Activated CD4-positive, alpha-beta memory T cell treated with anti-CD3 and anti-CD28 coated beads for 36 hours (primary cell): ENCODE results near the gene NISCH. TPM values are rescaled to one million over a fixed set of nuclear protein-coding genes. Genes with fewer than 3 reads are reported as not detected.

Experiments
- CTCF ChIA-PET: fragments of 350-600 bp; sonication (Branson Sonifier 250); formaldehyde crosslinking; loops from one replicate; lab custom pipeline; 2021; ENCODE audit warnings: antibody characterized with exemption, inconsistent platforms; lab: Charles Lee
- POLR2A ChIA-PET: fragments of 350-600 bp; sonication (Branson Sonifier 250); formaldehyde crosslinking; loops from one replicate; lab custom pipeline; 2021; ENCODE audit warnings: antibody characterized with exemption; lab: Charles Lee
- DNase-seq: peaks from one replicate; pipeline ENCODE4 v3.0.0-alpha.2; 2020
- H3K27ac Mint-ChIP-seq: one replicate; pipeline ENCODE4 v1.8.0; 2021; ENCODE audit warnings: mixed read lengths
- H3K27me3 Mint-ChIP-seq: one replicate; pipeline ENCODE4 v1.8.0; 2021; ENCODE audit warnings: mixed read lengths
- H3K36me3 Mint-ChIP-seq: one replicate; pipeline ENCODE4 v1.8.0; 2021; ENCODE audit warnings: mixed read lengths
- H3K4me1 Mint-ChIP-seq: one replicate; pipeline ENCODE4 v1.8.0; 2021; ENCODE audit warnings: low read depth, mixed read lengths
- H3K4me3 Mint-ChIP-seq: one replicate; pipeline ENCODE4 v1.8.0; 2021; ENCODE audit warnings: mild to moderate bottlenecking, mixed read lengths
- H3K9me3 Mint-ChIP-seq: one replicate; pipeline ENCODE4 v1.8.0; 2021; ENCODE audit warnings: mixed read lengths
- intact Hi-C: fragments of 100-400 bp; cut with micrococcal nuclease; formaldehyde crosslinking; loops from one replicate; pipeline ENCODE4 v1.15.1; 2023
- total RNA-seq, 2 experiments: library from RNA; stranded (reverse); gene quantifications; one replicate each; pipeline ENCODE4 v1.2.3, GENCODE V29; 2021

NISCH gene
- total RNA-seq, 2 experiments from 2014 or later, result 50.8 to 60.2 TPM

DNA sequence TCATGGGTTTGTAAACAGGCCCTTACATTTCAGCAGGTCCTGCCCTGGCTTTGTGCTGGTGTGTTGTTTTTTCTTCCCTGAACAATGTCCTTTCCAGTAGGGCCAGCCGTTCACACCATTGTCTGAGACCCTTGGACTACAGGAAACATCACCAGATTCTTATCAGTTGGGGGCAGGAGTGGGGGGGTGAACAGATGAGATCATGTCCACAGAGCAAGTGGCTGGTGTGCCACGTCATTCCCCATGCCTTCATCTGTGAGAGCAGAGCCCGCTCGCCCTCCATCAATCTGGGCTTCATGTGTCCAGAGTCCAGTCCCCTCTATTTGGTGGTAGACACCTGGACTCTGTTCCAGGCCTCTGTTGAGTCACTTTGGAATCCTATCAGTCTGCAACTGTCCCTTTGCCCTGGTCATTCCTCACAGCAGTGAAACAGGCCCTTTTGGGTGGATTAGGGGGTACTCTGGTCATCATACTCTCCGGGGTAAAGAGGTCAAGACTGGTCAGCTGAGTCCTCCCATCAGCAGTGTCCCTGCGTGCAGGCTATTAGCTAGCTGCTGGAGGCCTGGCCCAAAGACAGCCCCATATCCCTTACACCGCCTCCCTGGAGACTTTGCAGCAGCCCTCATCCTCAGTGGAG lies 25.5 kb upstream of the NISCH start:
- no peaks in the 10 kb centered on the region for H3K9me3 Mint-ChIP-seq
- no peaks in the 10 kb centered on the region for H3K36me3 Mint-ChIP-seq
- DNase-seq, result no peak
- H3K27ac Mint-ChIP-seq, result no peak overlapping the region
- ChIA-PET CTCF (interaction anchor here (0.7 to 10.7 kb wide), 5 partner anchors 10 to 22 kb away, joined by 3 to 172 read pairs (median 19); partner anchors contain the start of gene SEMA3G), POLR2A (no interaction called here)
- peaks cover 3% of the 10 kb centered on the region for H3K4me1 Mint-ChIP-seq
- intact Hi-C loops, result no loop called here
- H3K27me3 Mint-ChIP-seq, result no peaks in the 10 kb centered on the region
- H3K4me3 Mint-ChIP-seq, result no peak overlapping the region

DNA sequence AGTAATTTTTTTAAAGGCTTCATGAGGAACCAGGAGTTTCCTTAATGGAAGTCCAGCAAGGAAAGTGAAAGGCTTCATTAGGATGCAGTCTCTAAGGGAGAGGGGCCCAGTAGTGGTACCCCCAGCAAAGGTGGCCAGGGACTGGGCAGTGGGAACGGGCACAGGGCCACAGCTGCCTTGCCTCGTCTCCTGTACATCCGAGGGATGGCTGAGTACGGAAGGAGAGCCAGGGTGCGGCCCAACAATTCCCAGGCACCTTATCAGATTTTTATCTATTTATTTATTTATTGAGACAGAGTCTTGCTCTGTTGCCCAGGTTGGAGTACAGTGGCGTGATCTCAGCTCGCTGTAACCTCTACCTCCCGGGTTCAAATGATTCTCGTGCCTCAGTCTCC lies 25.0 kb upstream of the NISCH start:
- Mint-ChIP-seq H3K27me3 (no peaks in the 10 kb centered on the region), H3K4me3 (no peak overlapping the region), H3K9me3 (no peaks in the 10 kb centered on the region), H3K27ac (no peak overlapping the region), H3K36me3 (no peaks in the 10 kb centered on the region), H3K4me1 (peaks cover 3% of the 10 kb centered on the region)
- intact Hi-C loops, result no loop called here
- ChIA-PET CTCF (interaction anchor here (3.8 to 10.7 kb wide), 2 partner anchors 15 to 18 kb away, joined by 25 to 172 read pairs; partner anchors contain the start of gene SEMA3G), POLR2A (no interaction called here)
- DNase-seq, result no peak

DNA sequence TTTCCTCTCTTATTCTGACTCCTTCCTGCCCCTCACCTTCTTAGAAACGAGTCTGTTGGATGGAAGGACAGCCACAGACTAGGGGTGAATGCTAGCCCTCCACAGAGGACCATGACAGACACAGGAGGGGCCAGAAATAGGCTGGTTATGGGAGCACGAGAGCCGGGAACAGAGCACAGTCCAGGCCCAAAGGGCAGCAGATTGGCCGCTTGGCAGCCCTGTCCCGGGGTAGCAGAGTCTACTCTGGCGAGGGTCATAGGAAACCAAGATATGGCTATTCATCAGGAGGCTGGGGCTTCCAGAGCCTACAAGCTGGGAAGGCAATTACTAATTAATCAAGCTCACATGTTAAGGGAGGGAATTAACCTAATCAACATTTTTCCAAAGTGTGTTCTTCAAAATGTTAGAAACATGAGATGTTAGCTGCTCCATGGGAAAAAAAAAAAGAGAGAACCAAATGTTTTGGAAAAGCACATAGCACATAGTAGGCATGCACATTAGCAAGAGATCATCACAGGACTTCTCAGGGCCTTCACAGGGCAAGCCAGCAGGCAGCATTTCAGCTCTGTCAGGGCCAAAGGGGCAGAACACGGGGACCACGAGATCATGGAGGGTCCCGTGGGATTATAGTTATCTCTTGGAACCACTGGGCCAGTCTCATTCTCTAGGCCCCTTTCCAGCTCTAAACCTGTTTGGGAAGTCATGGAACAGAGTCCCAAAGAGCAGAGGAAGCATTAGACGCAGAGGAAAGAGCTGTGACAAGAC lies 23.8 kb upstream of the NISCH start:
- H3K4me3 Mint-ChIP-seq, result no peak overlapping the region
- peaks cover 3% of the 10 kb centered on the region for H3K4me1 Mint-ChIP-seq
- H3K27ac Mint-ChIP-seq, result peak overlapping the region; percentile 4

DNA sequence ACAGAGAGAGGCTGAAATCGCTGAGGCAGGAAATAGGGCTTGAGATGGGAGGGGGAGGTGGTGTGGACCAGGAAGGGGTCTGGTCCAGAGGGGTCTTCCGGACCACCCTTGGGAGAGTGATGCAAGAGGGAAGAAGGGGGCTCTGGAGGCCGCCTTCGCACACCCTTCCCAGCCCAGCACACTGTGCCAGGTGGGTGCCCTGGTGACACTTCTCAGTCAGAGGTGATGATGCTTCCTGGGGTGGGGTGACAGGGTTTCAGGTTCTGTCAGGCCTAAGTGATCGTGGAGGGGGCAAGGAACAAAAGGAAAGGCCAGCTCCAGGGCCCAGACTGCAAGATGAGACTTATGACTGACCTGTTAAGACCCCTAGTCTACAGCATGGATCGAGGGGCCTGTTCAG lies 23.2 kb upstream of the NISCH start:
- intact Hi-C loops, result no loop called here
- ChIA-PET POLR2A (no interaction called here), CTCF (interaction anchor here (0.5 to 10.7 kb wide), 3 partner anchors 13 to 326 kb away, joined by 3 to 172 read pairs (median 25); partner anchors contain the start of gene SEMA3G)
- no peak overlapping the region for H3K4me3 Mint-ChIP-seq
- H3K36me3 Mint-ChIP-seq, result no peaks in the 10 kb centered on the region
- H3K9me3 Mint-ChIP-seq, result no peaks in the 10 kb centered on the region
- peaks cover 3% of the 10 kb centered on the region for H3K4me1 Mint-ChIP-seq
- DNase-seq, result no peak
- no peaks in the 10 kb centered on the region for H3K27me3 Mint-ChIP-seq
- peak overlapping the region; percentile 4 for H3K27ac Mint-ChIP-seq

More for the DNA sequence above, 23.8 kb upstream of the NISCH start:
- Mint-ChIP-seq H3K9me3 (no peaks in the 10 kb centered on the region), H3K36me3 (no peaks in the 10 kb centered on the region), H3K27me3 (no peaks in the 10 kb centered on the region)
- intact Hi-C loops, result no loop called here
- DNase-seq, result no peak
- POLR2A ChIA-PET, result no interaction called here
- CTCF ChIA-PET, result interaction anchor here (0.5 to 10.7 kb wide), 4 partner anchors 14 to 327 kb away, joined by 3 to 172 read pairs (median 14); partner anchors contain the start of genes SEMA3G and TNNC1

DNA sequence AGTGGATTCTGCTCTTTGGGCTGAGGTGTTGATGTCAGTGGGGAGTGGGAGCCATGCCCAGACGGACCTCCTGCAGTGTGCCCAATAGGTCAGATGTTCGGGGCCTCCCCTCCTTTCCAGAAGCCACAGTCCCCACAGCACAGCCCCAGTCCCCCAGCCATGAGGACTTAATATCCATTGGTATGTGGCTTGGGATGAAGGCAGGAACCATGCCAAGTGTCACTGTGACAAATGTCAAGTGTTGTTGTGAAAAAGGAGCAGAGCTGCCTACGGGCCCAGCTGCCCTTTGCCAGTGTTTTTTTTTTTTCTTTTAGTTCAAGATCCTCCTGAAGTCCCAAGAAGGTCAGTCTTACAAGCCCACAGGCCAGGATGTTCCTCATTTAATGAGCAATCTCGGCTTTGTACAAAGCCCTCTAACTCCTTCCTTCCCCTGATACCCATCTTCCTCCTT lies 22.7 kb upstream of the NISCH start:
- no peaks in the 10 kb centered on the region for H3K9me3 Mint-ChIP-seq
- H3K4me3 Mint-ChIP-seq, result no peak overlapping the region
- intact Hi-C loops, result no loop called here
- peaks cover 3% of the 10 kb centered on the region for H3K4me1 Mint-ChIP-seq
- no peaks in the 10 kb centered on the region for H3K27me3 Mint-ChIP-seq
- no peaks in the 10 kb centered on the region for H3K36me3 Mint-ChIP-seq
- no peak for DNase-seq
- CTCF ChIA-PET, result interaction anchor here (1.2 to 10.7 kb wide), 4 partner anchors 8 to 20 kb away, joined by 3 to 172 read pairs (median 14); partner anchors contain the start of gene SEMA3G
- no peak overlapping the region for H3K27ac Mint-ChIP-seq
- POLR2A ChIA-PET, result no interaction called here

DNA sequence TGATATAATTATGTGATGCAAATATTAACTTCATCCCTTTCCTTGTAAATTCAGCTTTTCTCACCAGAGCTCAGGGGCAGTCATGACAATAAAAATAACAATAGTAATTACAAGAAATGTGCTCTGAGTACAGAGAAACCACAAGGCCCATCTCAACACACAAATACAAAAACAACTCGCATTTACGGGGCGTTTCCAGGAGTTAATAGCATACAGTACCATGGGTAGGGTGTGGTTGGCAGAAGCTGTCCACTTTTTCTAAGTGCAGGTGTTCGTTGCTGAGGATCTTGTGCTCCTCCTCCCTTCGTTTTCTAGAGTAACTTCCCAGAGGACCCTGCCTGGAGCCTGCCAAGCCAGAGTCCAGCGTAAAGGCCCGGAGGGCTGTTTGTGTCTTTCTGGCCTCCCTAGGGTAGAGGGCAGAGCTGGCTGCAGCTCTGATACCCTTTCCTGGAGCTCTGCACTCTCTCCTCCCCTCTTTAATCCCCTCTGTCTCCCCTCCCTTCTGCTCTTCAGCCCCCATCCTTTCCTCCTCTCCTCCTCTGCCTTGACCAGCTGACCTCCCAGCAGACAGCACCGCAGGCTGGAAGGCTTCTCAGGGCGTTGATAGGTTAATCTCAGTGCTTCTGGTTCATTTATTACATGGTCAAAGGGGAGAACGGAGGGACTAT lies 21.9 kb upstream of the NISCH start:
- no peaks in the 10 kb centered on the region for H3K27me3 Mint-ChIP-seq
- no peaks in the 10 kb centered on the region for H3K9me3 Mint-ChIP-seq
- no peak overlapping the region for H3K27ac Mint-ChIP-seq
- peaks cover 3% of the 10 kb centered on the region for H3K4me1 Mint-ChIP-seq
- CTCF ChIA-PET, result interaction anchor here (1.2 to 10.7 kb wide), 4 partner anchors 9 to 21 kb away, joined by 3 to 172 read pairs (median 14); partner anchors contain the start of gene SEMA3G
- H3K4me3 Mint-ChIP-seq, result no peak overlapping the region
- no peaks in the 10 kb centered on the region for H3K36me3 Mint-ChIP-seq
- POLR2A ChIA-PET, result no interaction called here
- DNase-seq, result no peak
- intact Hi-C loops, result no loop called here

DNA sequence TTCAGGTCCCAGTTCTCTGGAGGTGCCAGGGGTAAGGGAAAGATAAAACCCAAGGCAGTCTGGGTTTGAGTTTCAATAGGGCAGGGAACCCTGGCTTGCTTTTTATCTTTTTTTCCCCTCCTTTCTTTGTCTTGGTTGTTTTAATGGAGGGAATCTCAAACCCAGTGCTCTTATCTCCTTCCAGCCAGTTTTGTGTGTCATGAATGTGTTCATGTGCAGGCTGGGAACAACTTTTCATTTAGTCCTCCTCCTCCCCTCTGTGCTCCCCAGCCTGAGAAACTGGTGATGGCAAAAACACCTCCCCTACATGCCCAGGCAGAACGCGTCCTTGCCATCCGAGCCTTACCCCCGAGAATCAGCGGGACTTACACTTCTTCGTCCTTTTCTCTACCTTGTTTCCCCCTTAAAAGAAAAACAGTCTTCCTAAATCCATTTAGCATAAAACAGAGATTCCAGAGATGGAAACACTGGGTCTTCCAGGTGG lies 21.4 kb upstream of the NISCH start:
- no peak overlapping the region for H3K4me3 Mint-ChIP-seq
- H3K27ac Mint-ChIP-seq, result no peak overlapping the region
- peaks cover 3% of the 10 kb centered on the region for H3K4me1 Mint-ChIP-seq
- CTCF ChIA-PET, result interaction anchor here (1.3 to 10.7 kb wide), 2 partner anchors 12 to 13 kb away, joined by 3 to 172 read pairs; partner anchors contain the start of gene SEMA3G
- H3K36me3 Mint-ChIP-seq, result no peaks in the 10 kb centered on the region
- no peaks in the 10 kb centered on the region for H3K27me3 Mint-ChIP-seq
- no peaks in the 10 kb centered on the region for H3K9me3 Mint-ChIP-seq
- POLR2A ChIA-PET, result no interaction called here
- intact Hi-C loops, result no loop called here
- DNase-seq, result no peak

DNA sequence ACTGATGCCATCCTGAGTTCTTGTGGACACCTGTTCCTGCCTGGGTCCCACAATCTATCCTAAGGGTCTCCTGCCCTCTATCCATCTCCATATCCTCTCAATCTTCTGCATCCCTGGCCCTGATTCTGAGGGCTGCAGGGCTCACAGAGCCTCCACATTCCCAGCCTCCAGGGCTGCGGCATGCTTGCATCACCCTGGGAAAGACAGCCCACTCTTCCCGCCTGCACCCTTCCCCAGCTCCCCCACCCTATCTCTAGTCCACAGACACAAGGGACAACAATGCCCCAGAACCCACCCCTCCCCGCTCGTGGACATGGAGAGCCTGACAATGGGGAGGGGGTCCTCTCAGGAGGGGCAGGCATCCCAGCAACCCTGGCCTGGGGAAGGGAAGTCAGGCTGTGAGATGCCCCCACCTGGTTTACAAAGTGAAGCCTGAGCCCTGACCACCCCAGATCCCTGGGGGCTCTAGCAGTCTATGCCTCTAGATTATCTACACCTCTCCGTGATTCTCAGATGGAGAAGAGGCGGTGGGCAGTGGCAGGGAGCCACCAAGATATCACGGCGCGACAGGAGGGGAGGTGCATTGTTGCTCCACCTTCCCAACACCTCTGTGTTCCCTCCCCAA lies 20.8 kb upstream of the NISCH start:
- Mint-ChIP-seq H3K9me3 (no peaks in the 10 kb centered on the region), H3K27ac (no peak overlapping the region), H3K4me3 (no peak overlapping the region), H3K36me3 (no peaks in the 10 kb centered on the region), H3K27me3 (no peaks in the 10 kb centered on the region), H3K4me1 (peaks cover 3% of the 10 kb centered on the region)
- no peak for DNase-seq
- ChIA-PET POLR2A (no interaction called here), CTCF (interaction anchor here (10.7 kb wide), 1 partner anchor 11 kb away, joined by 172 read pairs; the partner anchor contains the start of gene SEMA3G)
- intact Hi-C loops, result no loop called here

DNA sequence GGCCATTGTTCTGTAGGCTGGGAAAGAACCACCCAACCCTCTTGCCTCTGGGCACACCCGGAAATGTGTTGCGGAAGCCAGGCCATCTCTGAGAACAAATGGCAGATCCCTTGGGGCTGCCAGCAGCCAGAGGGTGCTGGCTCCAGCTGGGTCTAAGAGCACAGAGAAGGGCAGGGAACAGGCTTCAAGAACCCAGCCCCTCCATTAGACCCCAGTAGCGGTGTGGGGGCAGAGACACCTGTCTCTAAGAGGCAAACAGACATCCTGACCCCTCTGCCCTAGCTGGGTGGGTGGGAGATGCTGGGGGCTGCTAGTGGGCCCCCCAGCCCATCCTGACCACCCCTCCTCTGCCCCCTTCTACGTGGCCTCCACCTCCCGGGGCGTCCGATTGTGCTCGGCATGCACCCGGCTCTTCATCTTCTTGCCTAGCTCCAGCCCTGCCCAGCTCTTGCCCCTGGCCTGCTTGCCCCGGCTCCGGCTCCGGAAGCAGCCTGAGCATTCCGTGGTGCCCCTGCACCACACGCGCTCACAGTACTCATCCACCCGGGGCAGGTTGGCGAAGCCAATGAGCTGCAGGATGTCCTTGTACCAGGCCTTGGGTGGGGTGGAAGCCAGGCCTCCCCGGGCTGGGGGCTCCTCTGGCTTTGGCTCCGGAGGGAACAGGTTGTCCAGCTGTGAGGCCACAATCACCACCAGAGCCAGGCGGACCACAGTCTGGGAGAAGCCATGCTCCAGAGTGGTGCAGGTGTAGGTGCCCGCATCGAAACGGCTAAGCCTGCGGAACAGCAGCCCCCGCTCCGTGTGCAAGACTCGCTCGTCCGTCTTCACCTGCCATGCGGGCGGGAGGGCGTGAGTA lies 19.9 kb upstream of the NISCH start:
- ChIA-PET CTCF (interaction anchor here (2.4 kb wide), 1 partner anchor 11 kb away, joined by 8 read pairs; no protein-coding TSS in a partner anchor), POLR2A (no interaction called here)
- Mint-ChIP-seq H3K27ac (no peak overlapping the region), H3K4me1 (peaks cover 3% of the 10 kb centered on the region), H3K36me3 (no peaks in the 10 kb centered on the region), H3K9me3 (no peaks in the 10 kb centered on the region), H3K27me3 (no peaks in the 10 kb centered on the region), H3K4me3 (no peak overlapping the region)
- DNase-seq, result no peak
- intact Hi-C loops, result no loop called here

DNA sequence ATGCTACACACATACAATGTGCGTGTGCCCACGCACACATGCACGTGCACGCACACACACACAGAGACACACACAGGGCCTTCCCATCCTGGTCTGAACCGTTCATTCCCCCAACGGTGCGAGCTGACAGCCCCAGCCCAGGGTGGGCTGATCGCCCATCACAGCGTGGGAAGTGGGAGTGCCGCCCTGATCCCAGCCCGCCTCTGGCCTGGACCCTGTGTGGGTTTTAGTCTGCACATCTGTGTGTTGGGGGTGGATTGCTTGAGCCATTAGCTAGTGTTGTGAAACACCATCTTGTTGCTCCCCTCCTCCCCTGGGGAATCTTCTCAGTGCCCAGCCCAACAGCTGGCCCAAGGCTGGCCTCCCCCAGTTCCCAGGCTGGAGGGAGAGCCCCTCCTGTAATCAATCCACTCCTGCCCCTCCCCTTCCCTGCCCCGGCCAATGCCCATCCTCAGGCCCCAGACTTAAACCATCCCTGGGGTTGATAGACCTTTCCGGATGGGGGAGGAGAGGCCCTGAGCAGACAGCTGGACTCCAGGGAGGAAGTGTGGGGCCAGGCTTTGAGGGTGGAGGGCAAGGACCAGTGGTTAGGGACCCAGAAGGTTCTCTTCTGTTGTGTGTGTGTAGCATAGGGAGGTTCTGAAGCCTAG lies 18.8 kb upstream of the NISCH start:
- Mint-ChIP-seq H3K4me3 (no peak overlapping the region), H3K4me1 (peaks cover 3% of the 10 kb centered on the region), H3K27me3 (no peaks in the 10 kb centered on the region), H3K27ac (no peak overlapping the region), H3K9me3 (no peaks in the 10 kb centered on the region), H3K36me3 (no peaks in the 10 kb centered on the region)
- ChIA-PET CTCF (interaction anchor here (0.9 to 2.4 kb wide), 3 partner anchors 8 to 25 kb away, joined by 3 to 8 read pairs (median 3); no protein-coding TSS in a partner anchor), POLR2A (no interaction called here)
- DNase-seq, result no peak
- intact Hi-C loops, result no loop called here
